Gastrocnemius medialis (tissue), 4 donors: Measurements from ENCODE around the gene NPAS3.

Source experiments
- CTCF ChIP-seq, 5 experiments: fragments of 450-650 bp in 3 of 5; fragments of 200-600 bp in 2 of 5; sonication (generic) in 2 of 5; IDR thresholded peaks in 4 of 5; conservative IDR thresholded peaks in 1 of 5; 1 replicate in 4 of 5; 2 replicates in 1 of 5; pipeline ENCODE4 v1.5.1; 2016 to 2019; ENCODE audit warnings: antibody characterized with exemption in 5 of 5, mild to moderate bottlenecking in 3 of 5, moderate library complexity in 3 of 5
- POLR2A ChIP-seq, 2 donors: fragments of 450-650 bp; IDR thresholded peaks; one replicate each; pipeline ENCODE4 v1.6.1; 2017; ENCODE audit warnings: antibody characterized with exemption in 2 of 2, mild to moderate bottlenecking in 2 of 2, moderate library complexity in 2 of 2

- TF ChIP-seq CTCF (IDR thresholded peaks at IDR 0.05 in 4 of 5, conservative IDR thresholded peaks at IDR 0.05 in 1 of 5) (no peak), POLR2A (IDR thresholded peaks at IDR 0.05) (no peak)
These were observed 736.9 kb downstream of the NPAS3 start for GRCh38 chr14:33675415-33676130.
